Left cardiac atrium (tissue), 4 donors: Measurements from ENCODE around the gene CDK5. TPM values are rescaled to one million over a fixed set of nuclear protein-coding genes. Genes with fewer than 3 reads are reported as not detected.

ENCODE experiments used
- ATAC-seq, 2 donors: fragments of 200-7000 bp; cut with Tn5 transposase; one replicate each; pipeline ENCODE4 v1.9.1; 2020; ENCODE audit warnings: mild to moderate bottlenecking in 2 of 2, moderate library complexity in 2 of 2
- DNase-seq: peaks from one replicate; pipeline ENCODE4 v3.0.0-alpha.2; 2020
- intact Hi-C, 2 donors: fragments of 100-400 bp; cut with DNase I; formaldehyde crosslinking; loops; one replicate each; pipeline versions ENCODE4 v1.14.1 to v1.15.1; 2022 to 2023
- total RNA-seq, 2 donors: library from RNA; stranded (reverse); fragmentation: NEBNext Ultra II Directional; extraction: Animal tissue kit (Norgen Biotek cat#: 25700); gene quantifications; one replicate each; pipeline ENCODE4 v1.2.1, GENCODE V29; 2021
- donor health status: DM: no; HTN: yes; CAD: no.
- donor health status: DM: no; HTN: yes; CAD: no; lungs with severe emphysema.
- donor health status: DM: yes; HTN: yes; CAD: no.
- donor health status: Dilated cardiomyopathy.

Gene CDK5
- total RNA-seq, 2 donors from 2014 or later = 5.1 to 7.8 TPM

DNA sequence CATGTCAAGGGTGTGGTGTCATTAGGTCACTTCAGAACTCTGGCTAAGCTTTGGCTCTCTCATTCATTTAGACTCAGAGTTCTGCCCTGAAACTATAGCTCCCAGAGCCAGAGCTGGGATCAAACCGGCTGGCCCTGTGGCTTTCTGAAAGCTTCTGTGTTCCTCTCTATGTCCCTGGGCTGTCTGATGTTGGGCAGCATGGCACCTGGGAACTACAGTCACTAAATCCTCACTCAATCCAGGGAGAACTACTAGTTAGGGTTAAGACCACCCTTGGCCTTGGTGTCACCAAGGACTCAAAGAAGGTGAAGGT, 46.6 kb downstream of the CDK5 start:
- ATAC-seq (no peak), DNase-seq (no peak)
- intact Hi-C loops = no loop called here

GRCh38 chr7:151010307-151011096, 47.2 kb downstream of the CDK5 start:
- DNase-seq = no peak
- ATAC-seq = no peak
- intact Hi-C loops = no loop called here

DNA sequence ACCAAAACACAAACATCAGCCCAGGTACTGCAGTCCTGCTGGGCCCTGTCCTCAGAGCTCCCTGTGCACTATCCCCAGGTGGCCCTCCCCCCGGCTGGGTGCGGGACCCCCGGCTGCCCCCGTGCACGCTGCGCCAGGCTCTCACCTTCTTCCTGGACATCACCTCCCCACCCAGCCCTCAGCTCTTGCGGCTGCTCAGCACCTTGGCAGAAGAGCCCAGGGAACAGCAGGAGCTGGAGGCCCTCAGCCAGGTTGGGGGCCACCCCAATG, 47.7 kb downstream of the CDK5 start:
- intact Hi-C loops = no loop called here
- DNase-seq (no peak), ATAC-seq (no peak)

DNA sequence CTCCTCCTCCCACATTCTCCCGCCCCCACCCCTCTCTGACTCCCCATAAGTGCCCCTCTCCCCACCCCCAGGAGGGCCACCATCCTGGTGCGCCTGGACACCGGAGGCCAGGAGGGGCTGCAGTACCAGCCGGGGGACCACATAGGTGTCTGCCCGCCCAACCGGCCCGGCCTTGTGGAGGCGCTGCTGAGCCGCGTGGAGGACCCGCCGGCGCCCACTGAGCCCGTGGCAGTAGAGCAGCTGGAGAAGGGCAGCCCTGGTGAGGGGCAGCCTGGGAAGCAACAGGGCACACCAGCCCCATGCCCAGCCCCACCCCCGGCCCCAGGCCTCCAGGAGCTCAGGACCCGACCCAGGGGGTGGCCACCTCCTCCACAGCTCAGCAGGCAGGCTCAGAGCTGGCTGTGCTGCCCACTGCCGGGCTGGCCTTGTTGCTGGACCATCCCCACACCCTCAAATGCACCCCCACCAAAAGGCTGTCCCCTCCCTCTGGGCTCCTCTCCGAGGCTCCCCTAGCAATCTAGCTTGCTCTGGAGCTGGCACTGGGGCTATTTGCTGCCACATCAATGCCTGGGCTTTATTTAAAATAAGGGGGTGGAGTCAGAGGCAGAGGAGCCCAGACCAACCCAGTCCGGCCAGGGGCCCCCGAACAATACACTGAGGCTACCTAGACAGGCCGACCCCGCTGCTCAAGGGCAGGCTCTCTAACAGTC, 48.2 kb downstream of the CDK5 start:
- no peak for DNase-seq
- intact Hi-C loops = no loop called here
- ATAC-seq = no peak

DNA sequence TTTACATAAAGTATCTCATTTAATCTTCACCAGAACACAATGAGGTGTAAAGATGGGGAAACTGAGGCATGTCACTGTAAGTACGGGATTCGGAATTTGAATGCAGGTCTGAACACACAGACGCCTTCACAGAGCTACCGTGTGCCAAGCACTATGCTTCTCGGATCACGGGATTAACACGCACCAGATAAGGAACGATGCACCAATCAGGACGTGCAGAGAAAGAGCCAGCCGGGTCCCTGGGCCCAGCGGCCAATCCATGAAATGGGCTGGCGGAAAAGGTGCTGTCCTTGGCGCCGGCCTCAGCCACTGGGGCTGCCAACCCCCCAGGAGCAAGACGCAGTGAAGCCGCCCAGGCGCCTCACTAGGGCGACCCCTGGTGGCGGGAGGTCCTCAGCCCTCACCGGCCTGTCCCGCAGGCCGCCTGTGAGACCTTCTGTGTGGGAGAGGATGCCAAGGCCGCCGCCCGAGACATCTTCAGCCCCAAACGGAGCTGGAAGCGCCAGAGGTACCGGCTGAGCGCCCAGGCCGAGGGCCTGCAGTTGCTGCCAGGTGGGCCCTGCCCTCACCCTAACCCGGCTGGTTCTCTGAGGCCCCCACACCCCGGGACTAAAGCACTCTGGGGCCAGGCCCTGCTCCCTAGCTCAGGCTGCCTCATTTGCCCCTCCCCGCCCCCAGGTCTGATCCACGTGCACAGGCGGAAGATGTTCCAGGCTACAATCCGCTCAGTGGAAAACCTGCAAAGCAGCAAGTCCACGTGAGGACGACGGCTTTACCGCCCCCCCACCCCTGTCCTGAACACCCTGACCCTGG, 49.0 kb downstream of the CDK5 start:
- intact Hi-C loops = no loop called here
- peak; percentile 75 to 76 for ATAC-seq

GRCh38 chr7:151008143-151008510, 49.6 kb downstream of the CDK5 start:
- ATAC-seq (peak; percentile 43 to 56), DNase-seq (peak; percentile 63)
- intact Hi-C loops = no loop called here

More for the DNA sequence above, 49.0 kb downstream of the CDK5 start:
- DNase-seq = peak; percentile 85

- ATAC-seq (peak in 1 of 2 donors; percentile 45), DNase-seq (peak; percentile 68)
- intact Hi-C loops = no loop called here
Observed at GRCh38 chr7:151007469-151007898, 50.2 kb downstream of the CDK5 start.

GRCh38 chr7:151006590-151007300, 51.0 kb downstream of the CDK5 start:
- ATAC-seq (no peak), DNase-seq (no peak)
- intact Hi-C loops = no loop called here

- ATAC-seq (no peak), DNase-seq (no peak)
- intact Hi-C loops = no loop called here
Observed at GRCh38 chr7:151005566-151005965, 52.1 kb downstream of the CDK5 start.

Other genes with a start within 250 kb of the CDK5 start
- gene AOC1, start 205.4 kb downstream of the CDK5 start, total RNA-seq = under 1 TPM; 0.21 to 0.37 TPM
- 10 to 100 TPM; 59.1 to 82.1 TPM for gene KCNH2, start 79.6 kb downstream of the CDK5 start, total RNA-seq
- gene NOS3, start 66.9 kb downstream of the CDK5 start, total RNA-seq = 10 to 100 TPM; 13.1 to 63.9 TPM
- gene ATG9B, start 33.4 kb downstream of the CDK5 start, total RNA-seq = under 1 TPM; 0.13 to 0.32 TPM
- gene ABCB8, start 29.4 kb downstream of the CDK5 start, total RNA-seq = 10 to 100 TPM; 20.1 to 21.6 TPM
- gene ASIC3, start 9.4 kb downstream of the CDK5 start, total RNA-seq = 1 to 10 TPM; 4.0 to 4.2 TPM
- gene SLC4A2, start 1.7 kb upstream of the CDK5 start, total RNA-seq = 100 to 1,000 TPM in 1 of 2 donors, 10 to 100 TPM in 1; 71.6 to 107 TPM
- gene FASTK, start 22.9 kb upstream of the CDK5 start, total RNA-seq = 10 to 100 TPM; 62.9 to 73.2 TPM
- gene TMUB1, start 25.6 kb upstream of the CDK5 start, total RNA-seq = 10 to 100 TPM; 36.3 to 37.9 TPM
- 10 to 100 TPM; 53.0 to 61.5 TPM for gene AGAP3, start 28.6 kb upstream of the CDK5 start, total RNA-seq
- gene GBX1, start 109.8 kb upstream of the CDK5 start, total RNA-seq = under 1 TPM in 1 of 2 donors, not detected in 1; 0.56 TPM
- gene ASB10, start 129.4 kb upstream of the CDK5 start, total RNA-seq = 10 to 100 TPM in 1 of 2 donors, 1 to 10 TPM in 1; 8.2 to 12.8 TPM
- gene H2BK1, start 152.6 kb upstream of the CDK5 start, total RNA-seq = not detected
- gene ABCF2, start 169.3 kb upstream of the CDK5 start, total RNA-seq = 10 to 100 TPM; 21.4 to 33.6 TPM
- 10 to 100 TPM; 15.0 to 34.5 TPM for gene CHPF2, start 174.6 kb upstream of the CDK5 start, total RNA-seq
- gene SMARCD3, start 190.8 kb upstream of the CDK5 start, total RNA-seq = 100 to 1,000 TPM in 1 of 2 donors, 10 to 100 TPM in 1; 95.5 to 107 TPM